ENCODE measurements around the gene NSG1. TPM values are rescaled to one million over a fixed set of nuclear protein-coding genes. Genes with fewer than 3 reads are reported as not detected.

NSG1 gene
- total RNA-seq, 1 experiment from 2014 or later = not detected

DNA sequence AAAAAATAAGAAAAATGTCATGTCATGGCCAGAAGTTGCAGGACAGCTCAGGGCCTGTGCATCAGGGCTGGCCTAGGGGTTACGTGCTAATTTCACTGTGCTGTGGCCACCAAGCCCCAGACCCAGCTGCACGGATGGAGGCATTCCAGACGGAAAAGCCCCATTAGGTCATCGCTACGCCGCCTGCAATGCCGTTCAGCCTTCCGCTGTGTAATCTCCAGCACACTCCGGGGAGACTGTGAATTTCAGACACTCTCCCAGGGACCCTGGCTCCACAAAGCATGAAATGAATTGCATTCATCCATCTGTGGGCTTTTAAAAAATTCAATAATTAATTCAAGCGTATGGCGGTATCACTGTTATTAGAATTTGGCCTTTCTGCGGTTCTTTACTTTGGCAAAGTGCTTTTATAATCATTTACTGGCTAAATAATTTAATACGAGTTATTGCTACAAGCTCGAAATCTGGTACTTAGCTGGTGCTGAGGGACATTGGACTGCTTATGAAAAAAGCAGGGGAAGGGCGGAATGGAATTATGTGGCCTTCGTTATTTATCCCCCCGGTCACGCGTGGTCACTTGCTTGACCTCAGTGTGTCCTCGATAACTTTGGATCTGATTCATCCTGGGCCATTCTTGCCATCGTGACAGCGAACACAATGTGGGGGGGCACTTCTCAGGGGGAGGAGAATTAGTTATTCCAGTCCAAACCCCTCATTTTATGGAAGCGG is 9.0 kb upstream of the NSG1 start:
- no peaks in the 10 kb centered on the region for H3K4me1 ChIP-seq (ENCODE audit: control insufficient read depth, insufficient read depth, low read length)
- CTCF ChIA-PET = no interaction called here
- intact Hi-C loops (cut with micrococcal nuclease; ENCODE audit: unreplicated experiment) (no loop called here), in situ Hi-C loops (cut with HindIII; ENCODE audit: low pct_unique_long_range_greater_than_20kb, low sequenced_read_pairs) (no loop called here)
- ATAC-seq (no peak), DNase-seq (ENCODE audit: low read depth, low spot score) (no peak)
- H3K36me3 ChIP-seq (ENCODE audit: control insufficient read depth, insufficient read depth, low read length) = no peaks in the 10 kb centered on the region
- H3K27me3 ChIP-seq (ENCODE audit: control insufficient read depth, insufficient read depth, low read length) = peaks cover 5% of the 10 kb centered on the region; the same call in 1 of the 2 replicates
- POLR2A ChIA-PET = no interaction called here
- no TSS peak for BruUV-seq (replicated peaks)
- H3K27ac ChIP-seq (ENCODE audit: low read length) = no peak overlapping the region
- no peak for TF ChIP-seq SIN3A (IDR thresholded peaks at IDR 0.05; ENCODE audit: borderline replicate concordance, insufficient read depth, low read depth, low read length)
- TF ChIP-seq, protein P1, sequence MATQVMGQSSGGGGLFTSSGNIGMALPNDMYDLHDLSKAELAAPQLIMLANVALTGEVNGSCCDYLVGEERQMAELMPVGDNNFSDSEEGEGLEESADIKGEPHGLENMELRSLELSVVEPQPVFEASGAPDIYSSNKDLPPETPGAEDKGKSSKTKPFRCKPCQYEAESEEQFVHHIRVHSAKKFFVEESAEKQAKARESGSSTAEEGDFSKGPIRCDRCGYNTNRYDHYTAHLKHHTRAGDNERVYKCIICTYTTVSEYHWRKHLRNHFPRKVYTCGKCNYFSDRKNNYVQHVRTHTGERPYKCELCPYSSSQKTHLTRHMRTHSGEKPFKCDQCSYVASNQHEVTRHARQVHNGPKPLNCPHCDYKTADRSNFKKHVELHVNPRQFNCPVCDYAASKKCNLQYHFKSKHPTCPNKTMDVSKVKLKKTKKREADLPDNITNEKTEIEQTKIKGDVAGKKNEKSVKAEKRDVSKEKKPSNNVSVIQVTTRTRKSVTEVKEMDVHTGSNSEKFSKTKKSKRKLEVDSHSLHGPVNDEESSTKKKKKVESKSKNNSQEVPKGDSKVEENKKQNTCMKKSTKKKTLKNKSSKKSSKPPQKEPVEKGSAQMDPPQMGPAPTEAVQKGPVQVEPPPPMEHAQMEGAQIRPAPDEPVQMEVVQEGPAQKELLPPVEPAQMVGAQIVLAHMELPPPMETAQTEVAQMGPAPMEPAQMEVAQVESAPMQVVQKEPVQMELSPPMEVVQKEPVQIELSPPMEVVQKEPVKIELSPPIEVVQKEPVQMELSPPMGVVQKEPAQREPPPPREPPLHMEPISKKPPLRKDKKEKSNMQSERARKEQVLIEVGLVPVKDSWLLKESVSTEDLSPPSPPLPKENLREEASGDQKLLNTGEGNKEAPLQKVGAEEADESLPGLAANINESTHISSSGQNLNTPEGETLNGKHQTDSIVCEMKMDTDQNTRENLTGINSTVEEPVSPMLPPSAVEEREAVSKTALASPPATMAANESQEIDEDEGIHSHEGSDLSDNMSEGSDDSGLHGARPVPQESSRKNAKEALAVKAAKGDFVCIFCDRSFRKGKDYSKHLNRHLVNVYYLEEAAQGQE (IDR thresholded peaks at IDR 0.05; ENCODE audit: insufficient read depth in 1 of 2, low read depth in 2 of 2, low read length in 1 of 2) = no peak
- TF ChIP-seq TCF7L2 (IDR thresholded peaks at IDR 0.05; ENCODE audit: low read depth, low read length) = no peak
- TF ChIP-seq, protein P2, sequence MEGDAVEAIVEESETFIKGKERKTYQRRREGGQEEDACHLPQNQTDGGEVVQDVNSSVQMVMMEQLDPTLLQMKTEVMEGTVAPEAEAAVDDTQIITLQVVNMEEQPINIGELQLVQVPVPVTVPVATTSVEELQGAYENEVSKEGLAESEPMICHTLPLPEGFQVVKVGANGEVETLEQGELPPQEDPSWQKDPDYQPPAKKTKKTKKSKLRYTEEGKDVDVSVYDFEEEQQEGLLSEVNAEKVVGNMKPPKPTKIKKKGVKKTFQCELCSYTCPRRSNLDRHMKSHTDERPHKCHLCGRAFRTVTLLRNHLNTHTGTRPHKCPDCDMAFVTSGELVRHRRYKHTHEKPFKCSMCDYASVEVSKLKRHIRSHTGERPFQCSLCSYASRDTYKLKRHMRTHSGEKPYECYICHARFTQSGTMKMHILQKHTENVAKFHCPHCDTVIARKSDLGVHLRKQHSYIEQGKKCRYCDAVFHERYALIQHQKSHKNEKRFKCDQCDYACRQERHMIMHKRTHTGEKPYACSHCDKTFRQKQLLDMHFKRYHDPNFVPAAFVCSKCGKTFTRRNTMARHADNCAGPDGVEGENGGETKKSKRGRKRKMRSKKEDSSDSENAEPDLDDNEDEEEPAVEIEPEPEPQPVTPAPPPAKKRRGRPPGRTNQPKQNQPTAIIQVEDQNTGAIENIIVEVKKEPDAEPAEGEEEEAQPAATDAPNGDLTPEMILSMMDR (IDR thresholded peaks at IDR 0.05) = no peak
- TF ChIP-seq POLR2AphosphoS5 (IDR thresholded peaks at IDR 0.05; ENCODE audit: low read depth, low read length) = no peak
- H3K4me3 ChIP-seq (ENCODE audit: low read depth in 2 of 2, low read length in 2 of 2) = no peak overlapping the region
- H3K9me3 ChIP-seq (ENCODE audit: control insufficient read depth, insufficient read depth, low read depth, low read length) = no peaks in the 10 kb centered on the region

DNA sequence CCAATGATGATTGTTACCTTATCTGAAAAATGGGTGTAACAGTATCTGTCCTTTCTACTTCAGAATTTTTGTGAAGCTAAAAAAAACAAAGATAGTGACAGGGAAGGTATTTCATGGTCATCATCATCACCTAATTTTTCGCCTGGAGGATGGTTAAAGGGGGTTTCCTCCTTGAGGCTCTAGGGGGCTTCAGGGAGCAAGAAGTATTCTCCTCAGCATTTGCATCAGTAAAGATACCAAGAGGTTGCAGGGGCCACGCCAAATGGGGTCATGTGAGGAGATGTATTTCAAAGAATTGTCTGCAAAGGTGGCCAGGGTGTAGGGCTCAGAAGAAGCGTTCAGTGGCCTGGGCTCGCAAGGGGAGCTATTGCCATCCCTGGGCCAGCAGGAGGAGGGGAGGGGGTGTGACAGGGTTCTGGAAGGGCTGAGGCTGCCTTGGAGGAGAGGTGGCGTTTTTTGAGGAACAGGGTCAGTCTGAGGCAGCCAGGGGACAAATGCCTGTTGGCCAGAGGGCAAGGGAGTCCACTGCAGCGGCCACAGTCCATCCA is 7.3 kb upstream of the NSG1 start:
- TF ChIP-seq SIN3A (IDR thresholded peaks at IDR 0.05; ENCODE audit: borderline replicate concordance, insufficient read depth, low read depth, low read length) = no peak
- no peak for TF ChIP-seq TCF7L2 (IDR thresholded peaks at IDR 0.05; ENCODE audit: low read depth, low read length)
- TF ChIP-seq, protein P1 (IDR thresholded peaks at IDR 0.05; ENCODE audit: insufficient read depth in 1 of 2, low read depth in 2 of 2, low read length in 1 of 2) = no peak
- TF ChIP-seq, protein P2 (IDR thresholded peaks at IDR 0.05) = no peak
- no peak for TF ChIP-seq POLR2AphosphoS5 (IDR thresholded peaks at IDR 0.05; ENCODE audit: low read depth, low read length)
- Histone ChIP-seq H3K4me1 (ENCODE audit: control insufficient read depth, insufficient read depth, low read length) (no peaks in the 10 kb centered on the region), H3K9me3 (ENCODE audit: control insufficient read depth, insufficient read depth, low read depth, low read length) (no peaks in the 10 kb centered on the region), H3K27ac (ENCODE audit: low read length) (no peak overlapping the region), H3K4me3 (ENCODE audit: low read depth in 2 of 2, low read length in 2 of 2) (no peak overlapping the region), H3K27me3 (ENCODE audit: control insufficient read depth, insufficient read depth, low read length) (peaks cover 5% of the 10 kb centered on the region; the same call in 1 of the 2 replicates), H3K36me3 (ENCODE audit: control insufficient read depth, insufficient read depth, low read length) (no peaks in the 10 kb centered on the region)
- intact Hi-C loops (cut with micrococcal nuclease; ENCODE audit: unreplicated experiment) (no loop called here), in situ Hi-C loops (cut with HindIII; ENCODE audit: low pct_unique_long_range_greater_than_20kb, low sequenced_read_pairs) (no loop called here)
- POLR2A ChIA-PET = no interaction called here
- DNase-seq (ENCODE audit: low read depth, low spot score) (no peak), ATAC-seq (no peak)
- BruUV-seq (replicated peaks) = no TSS peak
- CTCF ChIA-PET = no interaction called here
